Natural killer cell (primary cell): ENCODE results near the gene ASIC2. TPM values are rescaled to one million over a fixed set of nuclear protein-coding genes. Genes with fewer than 3 reads are reported as not detected.

Experiments
- ATAC-seq, 3 donors: fragments of 150-1000 bp in 2 of 3; fragments of 200-7000 bp in 1 of 3; cut with Tn5 transposase; 1 replicate in 1 of 3; 2 replicates in 2 of 3; pipeline ENCODE4 v1.10.0; 2021; ENCODE audit warnings: mild to moderate bottlenecking in 2 of 3, moderate library complexity in 2 of 3
- DNase-seq, 2 donors: peaks; one replicate each; pipeline versions ENCODE4 v3.0.0 to v3.0.0-alpha.2; 2013 to 2021; ENCODE audit warnings: mixed read lengths in 1 of 2
- H3K27ac ChIP-seq: one replicate; pipeline ENCODE4 v1.5.1; 2013; ENCODE audit warnings: mild to moderate bottlenecking, low read length
- H3K27me3 ChIP-seq: one replicate; pipeline ENCODE4 v1.6.1; 2013; ENCODE audit warnings: low read length; ENCODE audit not compliant: control insufficient read depth, insufficient read depth
- H3K36me3 ChIP-seq: one replicate; pipeline ENCODE4 v1.6.1; 2013; ENCODE audit warnings: low read length; ENCODE audit not compliant: control insufficient read depth, insufficient read depth
- H3K4me1 ChIP-seq: one replicate; pipeline ENCODE4 v1.6.1; 2013; ENCODE audit warnings: low read length; ENCODE audit not compliant: control insufficient read depth, insufficient read depth
- H3K4me3 ChIP-seq: one replicate; pipeline ENCODE4 v1.5.1; 2013; ENCODE audit warnings: low read length
- H3K9me3 ChIP-seq: one replicate; pipeline ENCODE4 v1.6.1; 2013; ENCODE audit warnings: low read length; ENCODE audit not compliant: control insufficient read depth, insufficient read depth
- H3K27ac Mint-ChIP-seq, 2 donors: one replicate each; pipeline ENCODE4 v1.8.0; 2022; ENCODE audit warnings: mild to moderate bottlenecking in 2 of 2, mixed read lengths in 2 of 2, moderate library complexity in 1 of 2
- H3K27me3 Mint-ChIP-seq, 2 donors: one replicate each; pipeline ENCODE4 v1.8.0; 2022; ENCODE audit warnings: low read depth in 2 of 2, mixed read lengths in 2 of 2
- H3K36me3 Mint-ChIP-seq: one replicate; pipeline ENCODE4 v1.8.0; 2022; ENCODE audit warnings: mixed read lengths
- H3K4me1 Mint-ChIP-seq, 2 donors: one replicate each; pipeline ENCODE4 v1.8.0; 2022; ENCODE audit warnings: mixed read lengths in 2 of 2
- H3K4me3 Mint-ChIP-seq: one replicate; pipeline ENCODE4 v1.8.0; 2022; ENCODE audit warnings: mild to moderate bottlenecking, moderate library complexity, mixed read lengths
- H3K9me3 Mint-ChIP-seq, 2 donors: one replicate each; pipeline ENCODE4 v1.8.0; 2022; ENCODE audit warnings: mixed read lengths in 2 of 2
- CTCF ChIP-seq: fragments of 200-600 bp; IDR thresholded peaks from one replicate; pipeline ENCODE4 v1.8.0; 2022; ENCODE audit warnings: antibody characterized with exemption
- WGBS: methylation state at CpG from one replicate; pipeline ENCODE4 v1.1.7; 2013; ENCODE audit warnings: missing lambda C conversion rate; ENCODE audit not compliant: insufficient coverage; 5-methylcytosine and 5-hydroxymethylcytosine counted together
- intact Hi-C: fragments of 100-400 bp; cut with micrococcal nuclease; formaldehyde crosslinking; loops from one replicate; pipeline ENCODE4 v1.14.2; 2022
- total RNA-seq, 4 donors: library from RNA; stranded (reverse); fragments of 120-200 nt in 1 of 4; gene quantifications; one replicate each; pipeline versions ENCODE4 v1.2.3 to v1.2.4, GENCODE V29; 2013 to 2022

Gene ASIC2
- total RNA-seq, 3 donors from 2014 or later (not counting 1 experiment from before 2014, with no cell fraction given) = not detected

- H3K4me1 ChIP-seq = no peaks in the 10 kb centered on the region
- Mint-ChIP-seq H3K27ac (no peak overlapping the region), H3K4me3 (no peak overlapping the region), H3K9me3 (no peaks in the 10 kb centered on the region), H3K27me3 (peaks cover 8 to 17% of the 10 kb centered on the region in 2 donors), H3K4me1 (no peaks in the 10 kb centered on the region), H3K36me3 (no peaks in the 10 kb centered on the region)
- intact Hi-C loops = no loop called here
- no peaks in the 10 kb centered on the region for H3K27me3 ChIP-seq
- DNase-seq = no peak
- TF ChIP-seq CTCF = no peak
- no peaks in the 10 kb centered on the region for H3K36me3 ChIP-seq
- H3K27ac ChIP-seq = no peak overlapping the region
- 82% methylated on average over 2 of the region's 2 CpGs for WGBS
- no peak for ATAC-seq
- H3K4me3 ChIP-seq = no peak overlapping the region
- no peaks in the 10 kb centered on the region for H3K9me3 ChIP-seq
These were observed 88.4 kb downstream of the ASIC2 start for GRCh38 chr17:33204701-33205100.

DNA sequence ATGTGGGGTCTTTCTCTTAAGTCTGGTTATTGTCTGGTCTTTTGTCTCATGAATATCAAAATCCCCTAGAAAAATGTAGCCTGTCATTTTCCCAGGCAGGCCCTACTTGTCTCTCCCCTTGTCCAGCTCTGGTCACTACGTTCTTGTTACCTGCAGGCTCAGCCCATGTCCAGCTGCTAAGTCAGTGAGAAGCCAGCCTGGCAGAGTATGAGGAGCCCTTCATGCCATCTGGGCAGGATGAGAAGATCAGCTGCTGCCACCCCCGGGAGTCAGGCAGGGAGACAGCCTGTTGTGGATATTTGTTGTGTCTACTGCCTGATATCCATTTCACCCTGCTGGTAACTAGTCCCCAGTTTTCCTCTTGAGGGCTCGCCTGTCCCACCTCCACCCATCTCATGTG, 88.9 kb downstream of the ASIC2 start:
- Histone ChIP-seq H3K27me3 (no peaks in the 10 kb centered on the region), H3K36me3 (no peaks in the 10 kb centered on the region), H3K27ac (no peak overlapping the region), H3K9me3 (no peaks in the 10 kb centered on the region), H3K4me1 (no peaks in the 10 kb centered on the region), H3K4me3 (no peak overlapping the region)
- ATAC-seq = no peak
- Mint-ChIP-seq H3K9me3 (no peaks in the 10 kb centered on the region), H3K36me3 (no peaks in the 10 kb centered on the region), H3K27ac (no peak overlapping the region), H3K27me3 (peaks cover 8 to 17% of the 10 kb centered on the region in 2 donors), H3K4me1 (no peaks in the 10 kb centered on the region), H3K4me3 (no peak overlapping the region)
- WGBS = 72% methylated on average over 3 of the region's 3 CpGs
- intact Hi-C loops = no loop called here
- TF ChIP-seq CTCF = no peak
- no peak for DNase-seq

DNA sequence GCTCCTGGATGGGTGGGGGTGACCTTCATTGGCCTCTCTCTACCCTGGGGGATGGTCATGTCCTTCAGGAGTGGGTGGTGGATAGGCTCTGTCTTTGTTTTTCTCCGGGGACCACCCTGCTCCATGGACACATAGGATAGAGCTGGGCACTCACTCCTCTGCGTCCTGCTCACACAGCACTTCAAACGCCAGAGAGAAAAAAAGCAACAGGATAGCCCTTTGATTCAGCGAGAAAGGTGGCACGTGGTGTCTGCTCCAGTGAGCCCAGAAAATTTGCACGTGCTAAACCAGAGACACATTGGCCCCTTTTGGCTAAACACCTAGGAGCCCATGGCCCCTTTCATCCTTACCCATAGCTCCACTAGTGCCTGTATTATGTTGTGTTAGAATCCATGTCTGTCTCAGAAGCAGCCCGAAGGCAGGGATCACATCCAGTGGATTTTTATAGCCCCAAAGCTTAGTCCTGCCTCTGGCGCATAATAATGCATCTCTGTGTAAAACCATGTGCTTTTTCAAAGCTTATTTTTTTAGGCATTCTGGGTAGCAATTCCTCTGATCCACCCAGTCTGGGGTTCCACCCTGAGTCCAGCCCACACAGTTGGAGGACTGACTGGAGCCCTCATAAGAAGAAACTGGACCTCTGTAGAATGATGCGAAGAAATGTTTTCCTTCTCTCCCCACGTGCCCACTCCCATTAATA, 90.1 kb downstream of the ASIC2 start:
- Histone ChIP-seq H3K4me1 (no peaks in the 10 kb centered on the region), H3K27ac (no peak overlapping the region), H3K27me3 (no peaks in the 10 kb centered on the region), H3K36me3 (no peaks in the 10 kb centered on the region), H3K9me3 (no peaks in the 10 kb centered on the region), H3K4me3 (no peak overlapping the region)
- intact Hi-C loops = no loop called here
- DNase-seq (no peak), ATAC-seq (no peak)
- Mint-ChIP-seq H3K4me3 (no peak overlapping the region), H3K4me1 (no peaks in the 10 kb centered on the region), H3K9me3 (no peaks in the 10 kb centered on the region), H3K27me3 (peaks cover 8 to 13% of the 10 kb centered on the region in 2 donors), H3K36me3 (no peaks in the 10 kb centered on the region), H3K27ac (no peak overlapping the region)
- 41% methylated on average over 10 of the region's 10 CpGs for WGBS
- no peak for TF ChIP-seq CTCF

DNA sequence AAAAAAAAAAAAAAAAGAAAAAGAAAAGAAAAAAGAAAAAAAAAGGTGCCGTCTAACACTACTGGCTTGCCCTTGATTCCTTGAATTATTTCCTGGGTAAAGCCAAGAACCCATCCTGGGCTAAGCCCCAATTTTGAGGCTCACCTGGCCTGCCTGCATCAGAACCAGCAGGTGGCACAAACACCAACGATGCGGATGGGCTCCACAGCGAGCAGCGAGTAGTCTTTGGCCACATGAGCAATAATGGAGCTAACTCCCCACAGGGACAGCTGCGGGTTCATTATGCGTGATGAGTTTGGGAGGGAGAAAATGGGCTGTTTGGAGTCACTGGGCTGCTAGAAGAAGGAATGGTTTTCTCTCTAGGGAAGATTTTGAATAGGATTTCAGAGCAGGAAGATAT, 91.1 kb downstream of the ASIC2 start:
- no peak overlapping the region for H3K4me3 Mint-ChIP-seq

More for the DNA sequence above, 91.1 kb downstream of the ASIC2 start:
- DNase-seq = no peak
- Mint-ChIP-seq H3K27ac (no peak overlapping the region), H3K9me3 (no peaks in the 10 kb centered on the region), H3K27me3 (peaks cover 8 to 10% of the 10 kb centered on the region in 2 donors), H3K36me3 (no peaks in the 10 kb centered on the region), H3K4me1 (no peaks in the 10 kb centered on the region)
- Histone ChIP-seq H3K27ac (no peak overlapping the region), H3K36me3 (no peaks in the 10 kb centered on the region), H3K9me3 (no peaks in the 10 kb centered on the region), H3K4me1 (no peaks in the 10 kb centered on the region), H3K27me3 (no peaks in the 10 kb centered on the region), H3K4me3 (no peak overlapping the region)
- intact Hi-C loops = no loop called here
- 78% methylated on average over 7 of the region's 7 CpGs for WGBS
- ATAC-seq = no peak
- no peak for TF ChIP-seq CTCF
